HTR-8/SVneo (cell line): ENCODE data around the gene PIEZO2.

Experiments used
- DNase-seq: peaks from one replicate; pipeline ENCODE4 v3.0.0; 2011; ENCODE audit warnings: low spot score, mixed read lengths; ENCODE audit not compliant: insufficient read length
- FAIRE-seq: peaks from 2 replicates; lab custom pipeline; 2011; peaks lifted over from hg19 to GRCh38; lab: Jason Lieb, UNC

PIEZO2 gene

DNA sequence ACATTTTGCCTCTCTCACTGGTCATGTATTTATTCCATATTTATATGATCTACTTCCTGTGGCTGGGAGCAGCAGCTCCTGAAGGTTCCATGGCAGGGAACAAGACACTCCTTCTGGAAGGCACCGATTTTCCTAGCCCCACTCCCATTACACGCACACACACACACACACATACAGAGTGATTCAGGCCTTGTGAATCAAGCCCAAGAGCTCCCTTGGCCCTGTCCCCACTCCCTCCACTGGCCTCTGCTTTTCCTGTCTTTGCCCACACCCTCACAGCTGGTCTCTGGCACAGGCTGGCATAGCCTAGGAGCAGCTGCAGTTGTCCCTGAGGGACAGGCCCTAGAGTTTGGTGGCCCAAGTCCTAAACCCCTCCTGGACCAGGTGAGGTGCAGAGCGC, 421.9 kb downstream of the PIEZO2 start:
- FAIRE-seq (no peak), DNase-seq (no peak)

DNA sequence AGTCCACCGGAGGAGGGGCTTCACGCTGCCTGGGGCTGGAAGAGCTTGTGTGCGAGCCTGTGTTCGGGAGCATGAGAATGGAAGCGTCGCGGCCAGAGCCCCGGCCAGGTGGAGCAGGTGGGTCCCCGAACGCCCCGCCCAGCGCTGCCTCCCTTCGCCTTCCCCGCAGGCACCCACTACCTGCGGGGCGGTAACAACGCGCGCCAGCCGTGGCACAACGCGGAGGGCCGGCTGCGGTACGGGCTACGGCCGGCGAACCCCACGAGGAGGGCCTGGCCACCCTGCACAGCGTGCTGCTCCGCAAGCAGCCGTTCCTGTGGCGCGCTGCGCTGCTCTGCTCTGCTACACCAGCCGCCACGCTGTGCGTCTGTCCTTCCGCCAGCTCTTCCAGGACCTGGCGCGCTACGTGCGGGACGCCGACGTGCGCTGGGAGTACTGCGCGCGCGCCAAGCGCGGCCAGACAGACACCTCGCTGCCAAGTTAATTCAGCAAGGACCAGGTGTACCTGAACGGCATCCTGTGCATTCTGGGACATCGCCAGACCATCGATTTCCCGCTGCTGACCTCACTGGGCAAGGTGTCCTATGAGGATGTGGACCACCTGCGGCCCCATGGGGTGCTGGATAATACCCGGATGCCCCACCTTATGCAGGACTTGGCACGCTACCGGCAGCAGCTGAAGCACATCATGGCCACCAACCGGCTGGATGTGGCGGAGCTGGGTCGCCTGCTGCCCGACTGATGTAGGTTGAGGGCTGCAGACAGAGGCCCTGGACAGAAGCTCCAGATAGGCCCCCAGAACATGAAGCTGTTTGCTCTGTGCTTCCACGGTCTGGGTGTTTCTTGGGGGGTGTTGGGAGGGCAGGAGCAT, 422.9 kb downstream of the PIEZO2 start:
- FAIRE-seq, result no peak
- DNase-seq, result no peak

GRCh38 chr18:10724666-10725065, 424.7 kb downstream of the PIEZO2 start:
- DNase-seq, result no peak
- FAIRE-seq, result no peak

- DNase-seq (no peak), FAIRE-seq (no peak)
Observed at GRCh38 chr18:10723496-10723895, 425.9 kb downstream of the PIEZO2 start.

GRCh38 chr18:10718809-10719208, 430.6 kb downstream of the PIEZO2 start:
- DNase-seq, result no peak
- no peak for FAIRE-seq

GRCh38 chr18:10715791-10716190, 433.6 kb downstream of the PIEZO2 start:
- no peak for FAIRE-seq
- DNase-seq, result no peak

- no peak for FAIRE-seq
Observed at GRCh38 chr18:10713409-10713808, 436.0 kb downstream of the PIEZO2 start.

GRCh38 chr18:10707294-10707693, 442.1 kb downstream of the PIEZO2 start:
- no peak for FAIRE-seq
- no peak for DNase-seq

More at GRCh38 chr18:10713409-10713808, 436.0 kb downstream of the PIEZO2 start:
- DNase-seq, result no peak

DNA sequence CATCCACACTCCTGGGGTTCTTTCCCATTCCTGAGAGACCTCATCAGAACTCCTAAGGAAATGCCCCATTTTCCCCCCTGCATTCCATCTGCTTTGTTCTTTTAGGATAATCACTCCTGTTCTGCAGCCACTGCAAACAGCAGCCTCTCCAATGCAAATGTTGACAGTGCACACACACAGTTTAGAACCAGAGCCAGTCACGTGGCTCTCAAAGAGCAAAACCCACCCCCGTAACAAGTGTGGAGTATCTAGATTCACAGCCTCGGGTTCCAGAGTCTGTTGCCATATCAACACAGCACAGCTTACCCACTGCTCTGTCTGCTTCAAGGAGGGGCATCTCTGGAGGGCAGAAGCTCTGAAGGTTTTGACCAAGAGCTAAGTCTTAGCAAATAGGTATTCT, 443.6 kb downstream of the PIEZO2 start:
- no peak for FAIRE-seq

DNA sequence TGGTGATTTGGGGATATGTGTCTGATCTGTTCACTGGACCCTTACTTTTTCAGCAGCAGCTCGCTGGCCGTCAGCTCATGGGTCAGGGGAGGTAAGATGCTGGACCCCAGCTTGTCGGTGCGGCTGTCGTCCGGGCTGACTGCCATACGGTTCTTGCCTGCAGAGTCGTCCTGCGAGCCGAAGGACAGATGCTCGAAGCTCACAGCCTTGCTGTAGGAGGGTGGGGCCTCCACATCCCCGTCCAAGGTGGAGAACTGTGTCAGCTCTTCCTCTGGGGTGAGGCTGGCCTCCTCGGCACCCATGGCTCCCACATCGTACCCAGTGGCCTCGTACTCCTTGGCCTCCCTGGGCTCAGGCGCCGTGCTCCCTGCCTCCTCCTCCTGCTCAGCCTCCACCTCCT, 444.1 kb downstream of the PIEZO2 start:
- DNase-seq (no peak), FAIRE-seq (no peak)

More for the DNA sequence above, 443.6 kb downstream of the PIEZO2 start:
- no peak for DNase-seq

DNA sequence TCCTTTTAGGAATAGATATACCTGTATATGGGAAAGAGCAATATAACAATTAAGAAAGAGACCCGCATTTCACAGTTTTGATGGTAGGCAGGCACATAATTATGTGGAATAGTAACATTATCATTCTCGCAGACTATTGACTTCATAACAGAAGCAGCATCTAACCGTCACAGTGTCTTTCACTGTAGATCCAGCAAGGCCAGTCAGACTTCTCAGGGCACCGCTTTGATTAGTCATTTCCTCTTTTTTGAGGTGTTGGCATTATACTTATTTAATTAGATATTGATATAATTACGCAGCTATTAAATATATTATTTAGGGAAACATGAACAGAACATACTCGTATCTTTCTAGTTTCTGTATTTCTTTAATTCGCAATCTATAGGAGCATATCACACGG, 447.2 kb downstream of the PIEZO2 start:
- no peak for DNase-seq
- FAIRE-seq, result no peak

- DNase-seq, result no peak
- FAIRE-seq, result no peak
Observed at GRCh38 chr18:10690366-10690765, 459.0 kb downstream of the PIEZO2 start.

DNA sequence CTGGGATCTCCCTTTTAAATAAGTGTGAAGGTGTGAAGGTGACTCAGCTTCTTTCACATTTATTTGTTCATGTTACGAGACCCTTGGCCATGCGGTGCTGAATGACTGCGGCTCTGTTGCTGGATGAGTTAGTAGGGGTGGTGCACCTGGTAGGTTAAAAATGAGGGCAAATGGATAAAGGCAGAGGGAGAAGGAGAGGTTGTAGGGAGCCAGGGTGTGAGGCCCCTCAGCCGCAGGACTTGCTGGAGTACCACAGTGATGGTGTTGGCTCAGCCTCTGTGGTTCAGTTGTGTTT, 459.4 kb downstream of the PIEZO2 start:
- no peak for DNase-seq
- FAIRE-seq, result no peak

DNA sequence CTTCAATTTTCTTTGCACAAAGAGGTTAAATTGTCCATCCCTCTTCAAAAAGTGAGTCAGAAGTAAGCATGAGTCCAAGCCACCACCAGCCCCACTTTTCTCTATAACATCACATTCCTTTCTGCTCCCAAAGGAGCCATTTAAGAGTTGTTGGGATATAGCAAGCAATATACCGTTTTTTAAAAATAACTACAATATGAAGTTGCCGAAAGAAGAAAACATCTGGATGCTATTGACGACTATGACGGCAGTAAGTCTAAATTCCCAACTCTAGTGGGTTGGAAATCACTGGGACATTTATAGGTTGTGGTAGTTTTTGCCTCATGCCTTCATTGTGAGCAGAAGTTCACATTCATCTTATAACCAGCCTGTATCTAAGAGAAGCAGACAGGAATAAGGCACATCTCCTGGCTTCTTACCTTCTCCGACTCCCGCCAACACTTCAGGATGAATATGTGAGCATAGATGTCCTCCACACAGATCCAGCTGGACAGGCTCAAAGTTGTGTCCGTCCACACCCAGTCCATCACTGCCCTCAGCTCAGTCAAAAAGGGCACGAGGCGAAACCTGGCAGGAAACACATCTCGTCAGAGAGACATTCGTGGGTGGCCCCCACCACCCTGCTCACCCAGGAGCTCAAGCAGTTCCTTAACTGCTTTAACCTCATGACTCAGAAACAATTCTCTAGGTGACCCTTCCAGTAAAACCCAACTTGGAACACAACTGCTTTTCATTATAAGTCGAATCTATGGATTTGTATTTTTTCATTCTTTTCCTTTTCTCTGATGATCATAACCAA, 459.9 kb downstream of the PIEZO2 start:
- DNase-seq (no peak), FAIRE-seq (no peak)

DNA sequence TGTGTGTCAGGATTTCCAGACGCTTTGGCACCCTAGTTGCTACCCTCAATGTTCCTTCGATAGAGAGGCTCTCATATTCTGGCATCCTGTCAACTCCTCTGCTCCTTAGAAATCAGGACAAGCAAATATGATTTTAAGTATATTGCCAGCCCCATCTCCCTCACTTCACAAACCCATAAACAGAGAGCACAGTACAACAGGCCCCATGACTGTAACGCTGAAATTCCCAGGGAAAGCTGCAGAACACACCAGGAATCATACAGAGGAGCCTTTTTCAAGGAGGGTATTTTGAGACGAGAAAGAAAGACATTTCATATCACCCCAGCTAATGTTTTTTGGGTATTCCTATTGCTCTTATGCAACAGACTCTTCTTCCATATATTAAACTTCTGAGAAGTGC, 460.6 kb downstream of the PIEZO2 start:
- no peak for FAIRE-seq

GRCh38 chr18:10687161-10687925, 462.0 kb downstream of the PIEZO2 start:
- FAIRE-seq, result no peak
- DNase-seq, result no peak

More for the DNA sequence above, 460.6 kb downstream of the PIEZO2 start:
- DNase-seq, result no peak

GRCh38 chr18:10686308-10686707, 463.1 kb downstream of the PIEZO2 start:
- FAIRE-seq, result no peak

GRCh38 chr18:10685484-10685883, 463.9 kb downstream of the PIEZO2 start:
- DNase-seq, result no peak
- FAIRE-seq, result no peak

More at GRCh38 chr18:10686308-10686707, 463.1 kb downstream of the PIEZO2 start:
- DNase-seq, result no peak

DNA sequence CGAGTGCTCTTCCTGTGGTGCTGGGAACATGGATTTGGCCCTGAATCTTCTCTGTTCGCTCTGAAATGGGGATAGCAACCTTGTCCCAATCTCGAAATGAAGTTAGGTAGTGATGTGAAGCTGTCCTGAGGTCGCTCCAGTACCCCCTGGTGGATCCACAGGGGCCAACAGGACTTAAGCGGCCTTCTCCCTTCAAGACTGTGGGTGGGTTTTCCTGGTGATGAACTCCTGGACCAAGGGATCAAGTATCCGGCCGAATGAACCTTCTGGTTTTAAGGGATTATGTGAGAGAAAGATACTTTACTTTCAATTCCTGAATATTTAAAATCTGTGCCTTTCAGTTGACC, 467.0 kb downstream of the PIEZO2 start:
- FAIRE-seq (no peak), DNase-seq (no peak)

DNA sequence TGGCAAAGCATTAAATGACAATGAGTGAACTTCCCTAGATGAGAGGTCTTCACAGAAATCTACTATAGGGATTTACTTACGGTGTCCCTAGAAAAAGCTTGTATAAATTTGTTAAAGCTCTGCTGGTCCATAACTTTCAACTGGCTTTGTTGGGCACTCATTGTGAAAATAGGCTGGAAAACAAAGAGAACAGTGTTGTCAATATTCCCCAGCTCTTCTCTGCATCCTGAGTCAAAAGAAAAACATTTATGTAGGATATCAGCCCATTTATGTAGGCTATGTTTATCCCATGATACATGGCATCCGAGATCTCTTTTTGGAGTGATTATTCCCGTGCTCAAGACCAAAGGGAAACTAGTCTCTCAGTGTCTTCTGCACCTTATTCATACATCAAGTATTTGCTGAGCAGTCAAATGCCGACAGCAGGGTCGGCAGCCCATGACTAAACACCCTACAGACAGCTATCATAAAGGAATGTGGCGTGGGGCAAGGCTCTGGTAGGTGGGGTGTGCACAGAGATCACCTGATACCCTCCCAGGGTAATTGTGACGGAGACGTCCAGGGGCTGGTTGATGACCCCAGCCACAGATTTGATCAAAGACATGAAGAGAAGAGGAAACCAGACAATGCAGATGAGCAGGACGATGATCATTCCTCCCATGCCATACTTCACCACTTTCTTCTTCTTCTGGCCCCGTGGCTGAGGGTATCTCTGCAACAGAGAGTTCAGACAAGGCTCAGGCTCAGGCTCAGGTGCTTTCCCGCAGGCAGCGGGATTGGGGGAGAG, 467.6 kb downstream of the PIEZO2 start:
- DNase-seq, result no peak
- no peak for FAIRE-seq
